Adrenal gland (tissue), 12 donors: ENCODE measurements around the gene SH3RF2. TPM values are rescaled to one million over a fixed set of nuclear protein-coding genes. Genes with fewer than 3 reads are reported as not detected.

Experiments
- DNase-seq, 7 donors: peaks; one replicate each; pipeline ENCODE4 v3.0.0-alpha.2; 2019 to 2020
- H3K27ac ChIP-seq, 5 donors: fragments of 200-600 bp; sonication (generic) in 4 of 5; 1 replicate in 3 of 5; 2 replicates in 2 of 5; pipeline versions ENCODE4 v1.5.1 to v1.8.0; 2016 to 2020; ENCODE audit warnings: mild to moderate bottlenecking in 1 of 5
- H3K27me3 ChIP-seq: fragments of 200-600 bp; 2 replicates; pipeline ENCODE4 v1.8.0; 2021
- H3K36me3 ChIP-seq, 2 donors: fragments of 200-600 bp; replicated peaks in 1 of 2; 1 replicate in 1 of 2; 2 replicates in 1 of 2; pipeline versions ENCODE4 v1.5.1 to v1.8.0; 2018 to 2022
- H3K4me1 ChIP-seq, 2 donors: fragments of 200-600 bp; replicated peaks in 1 of 2; 1 replicate in 1 of 2; 2 replicates in 1 of 2; pipeline versions ENCODE4 v1.5.1 to v1.8.0; 2018 to 2021
- H3K4me3 ChIP-seq, 4 donors: fragments of 200-600 bp; sonication (generic) in 3 of 4; one replicate each; pipeline ENCODE4 v1.5.1; 2016 to 2018
- H3K9me3 ChIP-seq, 3 donors: fragments of 200-600 bp; sonication (generic) in 1 of 3; replicated peaks in 1 of 3; 1 replicate in 2 of 3; 2 replicates in 1 of 3; pipeline versions ENCODE4 v1.5.1 to v1.8.0; 2016 to 2021
- CTCF ChIP-seq, 6 experiments: fragments of 450-650 bp in 4 of 6; fragments of 200-600 bp in 2 of 6; sonication (generic) in 1 of 6; IDR thresholded peaks; 1 replicate in 5 of 6; 2 replicates in 1 of 6; pipeline versions ENCODE4 v1.5.1 to v1.8.0; 2016 to 2021; ENCODE audit warnings: antibody characterized with exemption in 6 of 6, mild to moderate bottlenecking in 2 of 6, moderate library complexity in 1 of 6
- POLR2A ChIP-seq, 2 donors: fragments of 450-650 bp; IDR thresholded peaks; one replicate each; pipeline ENCODE4 v1.6.1; 2017; ENCODE audit warnings: antibody characterized with exemption in 2 of 2, mild to moderate bottlenecking in 2 of 2, moderate library complexity in 1 of 2
- WGBS, 4 donors: extraction: QIAGEN DNeasy Blood & Tissue Kit in 2 of 4; methylation state at CpG; one replicate each; pipeline versions ENCODE4 v1.1.5 to v1.1.7; 2013 to 2017; 5-methylcytosine and 5-hydroxymethylcytosine counted together
- intact Hi-C, 2 donors: fragments of 100-400 bp; cut with DNase I; formaldehyde crosslinking; loops; one replicate each; pipeline versions ENCODE4 v1.14.1 to v1.15.0; 2022 to 2023
- polyA plus RNA-seq, 3 donors: library from polyadenylated mRNA; stranded (reverse); fragments of 200-250 nt in 2 of 3; fragments of 350-450 nt in 1 of 3; fragmentation: Illumina TruSeq in 1 of 3; extraction: RNeasy Lipid Tissue Mini Kit (QIAGEN cat#74804) in 1 of 3; gene quantifications; one replicate each; pipeline ENCODE4 v1.2.3, GENCODE V29; 2013 to 2014
- total RNA-seq, 9 donors: library from RNA; depleted of rRNA in 4 of 9; stranded (reverse); fragments of >200 nt in 4 of 9; fragments of 120-200 nt in 1 of 9; fragmentation: NEBNext Ultra II Directional in 1 of 9; extraction: Animal tissue kit (Norgen Biotek cat#: 25700) in 1 of 9; gene quantifications; one replicate each; pipeline versions ENCODE4 v1.1.0 to v1.2.4, GENCODE V29; 2013 to 2023
- donor health status: healthy with polysubstance abuse.
- donor health status: Bipolar disorder and iron deficiency.
- donor health status: DM: yes; HTN: yes; CAD: no.
- donor health status: DM: no; HTN: no; CAD: no.
- donor health status: DM: no; HTN: no; CAD: no.
- donor health status: DM: yes; HTN: yes; CAD: no.

The SH3RF2 gene
- total and polyA plus RNA-seq, 12 donors: 0.60 to 3.8 (median 1.2) TPM

DNA sequence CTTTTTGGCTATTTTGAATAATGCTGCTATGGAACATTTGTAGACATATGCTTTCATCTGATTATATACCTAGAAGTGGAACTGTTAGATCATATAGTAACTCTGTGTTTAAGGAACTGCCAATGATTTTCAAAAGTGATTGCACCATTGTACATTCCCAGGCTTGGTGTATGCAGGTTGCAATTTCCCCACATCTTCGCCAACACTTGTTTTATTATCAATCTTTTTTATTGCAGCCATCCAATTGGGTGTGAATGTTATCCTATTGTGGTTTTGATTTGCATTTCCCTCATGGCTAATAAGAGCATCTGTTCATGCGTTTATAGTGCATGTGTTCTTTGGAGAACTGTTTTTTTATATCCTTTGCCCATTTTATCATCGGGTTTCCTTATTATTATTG, 87.7 kb downstream of the SH3RF2 start:
- no peaks in the 10 kb centered on the region for H3K9me3 ChIP-seq
- H3K36me3 ChIP-seq: no peaks in the 10 kb centered on the region
- TF ChIP-seq POLR2A (IDR thresholded peaks at IDR 0.05) (no peak), CTCF (IDR thresholded peaks at IDR 0.05) (no peak)
- no peaks in the 10 kb centered on the region for H3K4me1 ChIP-seq
- no peak overlapping the region for H3K4me3 ChIP-seq
- intact Hi-C loops: no loop called here
- DNase-seq: no peak
- H3K27ac ChIP-seq: no peak overlapping the region
- H3K27me3 ChIP-seq: no peaks in the 10 kb centered on the region
- 92 to 95% (median 94%) methylated on average over 3 of the region's 3 CpGs for WGBS, 4 donors

DNA sequence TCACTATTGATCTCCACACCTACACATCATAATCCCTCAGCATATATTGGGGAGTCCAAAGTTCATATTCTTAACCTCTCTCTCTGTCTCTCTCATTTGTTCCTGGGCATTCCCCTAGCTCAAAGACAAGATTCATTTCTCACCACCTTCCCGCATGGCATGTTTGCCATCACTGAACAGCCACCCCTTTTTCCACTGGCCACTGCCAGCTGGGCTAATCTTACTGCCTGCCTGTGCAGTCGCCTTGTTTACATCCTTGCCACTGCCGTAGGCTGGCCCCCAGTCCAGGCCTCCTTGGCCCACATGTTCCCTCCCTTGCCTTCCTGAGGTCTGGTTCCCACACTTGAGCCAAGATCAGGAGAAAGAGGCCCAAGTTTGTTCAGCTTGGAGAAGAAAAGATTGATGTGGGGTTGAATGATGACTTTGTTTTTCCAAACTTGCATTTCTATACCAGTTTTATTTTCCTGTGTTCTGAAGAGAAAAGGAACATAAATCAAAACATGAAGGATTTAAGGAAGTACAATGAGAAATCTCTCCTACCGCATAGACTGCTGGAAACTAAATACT, 88.8 kb downstream of the SH3RF2 start:
- Histone ChIP-seq H3K9me3 (no peaks in the 10 kb centered on the region), H3K4me3 (no peak overlapping the region), H3K36me3 (no peaks in the 10 kb centered on the region), H3K27me3 (no peaks in the 10 kb centered on the region), H3K27ac (no peak overlapping the region), H3K4me1 (no peaks in the 10 kb centered on the region)
- no peak for DNase-seq
- TF ChIP-seq POLR2A (IDR thresholded peaks at IDR 0.05) (no peak), CTCF (IDR thresholded peaks at IDR 0.05) (no peak)
- intact Hi-C loops: no loop called here
- 60 to 77% (median 68%) methylated on average over 4 of the region's 4 CpGs for WGBS, 4 donors

GRCh38 chr5:146025681-146026080, 89.3 kb downstream of the SH3RF2 start:
- H3K36me3 ChIP-seq: no peaks in the 10 kb centered on the region
- TF ChIP-seq POLR2A (IDR thresholded peaks at IDR 0.05) (no peak), CTCF (IDR thresholded peaks at IDR 0.05) (no peak)
- 21 to 47% (median 27%) methylated on average over 1 of the region's 1 CpG for WGBS, 4 donors
- DNase-seq: no peak
- intact Hi-C loops: no loop called here
- no peaks in the 10 kb centered on the region for H3K27me3 ChIP-seq
- no peaks in the 10 kb centered on the region for H3K4me1 ChIP-seq
- no peaks in the 10 kb centered on the region for H3K9me3 ChIP-seq
- no peak overlapping the region for H3K27ac ChIP-seq
- H3K4me3 ChIP-seq: no peak overlapping the region

- no peaks in the 10 kb centered on the region for H3K36me3 ChIP-seq
- WGBS, 4 donors: 78 to 90% (median 86%) methylated on average over 8 of the region's 8 CpGs
- no peaks in the 10 kb centered on the region for H3K27me3 ChIP-seq
- DNase-seq: no peak
- no peaks in the 10 kb centered on the region for H3K4me1 ChIP-seq
- no peak for TF ChIP-seq CTCF (IDR thresholded peaks at IDR 0.05)
- TF ChIP-seq POLR2A (IDR thresholded peaks at IDR 0.05): no peak
- intact Hi-C loops: no loop called here
- H3K4me3 ChIP-seq: no peak overlapping the region
- no peaks in the 10 kb centered on the region for H3K9me3 ChIP-seq
- H3K27ac ChIP-seq: no peak overlapping the region
These were observed 90.1 kb downstream of the SH3RF2 start for GRCh38 chr5:146026307-146027010.
